SIG-M5 (cell line): ENCODE data around the gene SOWAHA.
A peak's percentile ranks its signal among the peaks of the same experiment; 100 is the strongest.

ENCODE experiments used
- DNase-seq: peaks from one replicate; lab custom pipeline; 2025; lab: John Stamatoyannopoulos, UW

SOWAHA gene

GRCh38 chr5:132808866-132809265, 4.2 kb upstream of the SOWAHA start:
- no peak for DNase-seq

GRCh38 chr5:132810605-132811004, 2.5 kb upstream of the SOWAHA start:
- no peak for DNase-seq

GRCh38 chr5:132812123-132812765, 858 bp upstream of the SOWAHA start:
- DNase-seq = peak; percentile 34

GRCh38 chr5:132813599-132814502, 749 bp downstream of the SOWAHA start:
- DNase-seq = no peak

- DNase-seq = no peak
These were observed 1.6 kb downstream of the SOWAHA start for GRCh38 chr5:132814503-132815294.

GRCh38 chr5:132815454-132815853, 2.4 kb downstream of the SOWAHA start:
- no peak for DNase-seq

GRCh38 chr5:132816083-132816482, 3.0 kb downstream of the SOWAHA start:
- DNase-seq = no peak

- DNase-seq = no peak
These were observed 3.5 kb downstream of the SOWAHA start for GRCh38 chr5:132816554-132816953.

- no peak for DNase-seq
These were observed 3.9 kb downstream of the SOWAHA start for GRCh38 chr5:132817011-132817410.

- no peak for DNase-seq
These were observed 6.4 kb downstream of the SOWAHA start for GRCh38 chr5:132819468-132819867.

GRCh38 chr5:132820162-132820754, 7.2 kb downstream of the SOWAHA start:
- peak; percentile 46 for DNase-seq

- no peak for DNase-seq
These were observed 8.2 kb downstream of the SOWAHA start for GRCh38 chr5:132821350-132821749.

GRCh38 chr5:132821791-132822190, 8.7 kb downstream of the SOWAHA start:
- no peak for DNase-seq

- no peak for DNase-seq
These were observed 9.8 kb downstream of the SOWAHA start for GRCh38 chr5:132822650-132823480.

- DNase-seq = no peak
These were observed 10.5 kb downstream of the SOWAHA start for GRCh38 chr5:132823481-132824050.

GRCh38 chr5:132824426-132824825, 11.3 kb downstream of the SOWAHA start:
- DNase-seq = no peak

GRCh38 chr5:132825033-132825833, 12.1 kb downstream of the SOWAHA start:
- DNase-seq = no peak

- DNase-seq = no peak
These were observed 12.8 kb downstream of the SOWAHA start for GRCh38 chr5:132825834-132826391.

GRCh38 chr5:132826424-132827082, 13.5 kb downstream of the SOWAHA start:
- no peak for DNase-seq
